Uterus (tissue), 4 donors: ENCODE results near the gene DSEL. TPM values are rescaled to one million over a fixed set of nuclear protein-coding genes. Genes with fewer than 3 reads are reported as not detected.

Experiments used
- DNase-seq, 2 donors: peaks; one replicate each; pipeline ENCODE4 v3.0.0-alpha.2; 2019 to 2020
- H3K27ac ChIP-seq, 2 donors: fragments of 200-600 bp; sonication (generic); 1 replicate in 1 of 2; 2 replicates in 1 of 2; pipeline ENCODE4 v1.5.1; 2016 to 2018
- H3K27me3 ChIP-seq, 2 donors: fragments of 200-600 bp; sonication (generic); one replicate each; pipeline ENCODE4 v1.5.1; 2018 to 2019; ENCODE audit warnings: control low read depth in 1 of 2
- H3K36me3 ChIP-seq, 2 donors: fragments of 200-600 bp; sonication (generic); one replicate each; pipeline ENCODE4 v1.5.1; 2019; ENCODE audit warnings: control low read depth in 1 of 2
- H3K4me1 ChIP-seq, 2 donors: fragments of 200-600 bp; sonication (generic); one replicate each; pipeline ENCODE4 v1.5.1; 2018 to 2019; ENCODE audit warnings: control low read depth in 1 of 2
- H3K4me3 ChIP-seq, 2 donors: fragments of 200-600 bp; sonication (generic); 1 replicate in 1 of 2; 2 replicates in 1 of 2; pipeline ENCODE4 v1.5.1; 2018 to 2019; ENCODE audit warnings: mild to moderate bottlenecking in 1 of 2
- H3K9me3 ChIP-seq, 2 donors: fragments of 200-600 bp; sonication (generic); one replicate each; pipeline ENCODE4 v1.5.1; 2019; ENCODE audit warnings: control low read depth in 1 of 2
- POLR2A ChIP-seq, 2 donors: fragments of 450-650 bp; IDR thresholded peaks; one replicate each; pipeline ENCODE4 v1.6.1; 2016; ENCODE audit warnings: antibody characterized with exemption in 2 of 2, mild to moderate bottlenecking in 1 of 2, moderate library complexity in 1 of 2
- intact Hi-C: fragments of 100-400 bp; cut with DNase I; formaldehyde crosslinking; loops from one replicate; pipeline ENCODE4 v1.15.1; 2023; ENCODE audit warnings: low total_unique reads
- total RNA-seq, 4 donors: library from RNA; depleted of rRNA in 3 of 4; stranded (reverse); fragments of >200 nt in 3 of 4; gene quantifications; one replicate each; pipeline versions ENCODE4 v1.1.0 to v1.2.4, GENCODE V29; 2014 to 2023
- TF ChIP-seq, protein P1 (sequence below), 4 experiments: fragments of 200-600 bp in 2 of 4; fragments of 450-650 bp in 2 of 4; sonication (generic) in 2 of 4; IDR thresholded peaks; one replicate each; pipeline ENCODE4 v1.5.1; 2016 to 2019; ENCODE audit warnings: antibody characterized with exemption in 4 of 4, mild to moderate bottlenecking in 2 of 4, moderate library complexity in 1 of 4
- donor health status: DM: yes; HTN: yes; CAD: no.

Gene DSEL
- total RNA-seq, 4 donors from 2014 or later, result 8.8 to 55.2 (median 12.1) TPM

DNA sequence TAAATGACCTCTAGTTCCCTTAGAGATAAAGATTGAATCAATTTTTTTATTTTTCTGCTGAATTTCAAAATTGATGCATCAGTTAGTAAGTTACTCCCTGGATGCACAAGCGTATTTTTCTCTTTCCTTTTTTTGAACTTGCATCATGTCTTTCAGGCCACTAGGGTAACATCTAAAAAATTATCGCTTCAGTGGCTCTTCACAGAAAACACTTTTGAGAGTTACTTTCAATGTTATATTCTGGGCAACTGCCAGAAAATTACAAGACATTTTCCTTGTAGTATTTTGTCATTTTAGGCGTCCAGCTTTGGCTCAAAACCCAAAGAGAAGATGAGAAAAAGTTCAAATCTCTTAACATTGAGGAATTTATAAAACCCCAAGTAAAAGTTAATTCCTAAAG lies 59.8 kb downstream of the DSEL start:
- TF ChIP-seq POLR2A (IDR thresholded peaks at IDR 0.05), result no peak
- TF ChIP-seq, protein P1, sequence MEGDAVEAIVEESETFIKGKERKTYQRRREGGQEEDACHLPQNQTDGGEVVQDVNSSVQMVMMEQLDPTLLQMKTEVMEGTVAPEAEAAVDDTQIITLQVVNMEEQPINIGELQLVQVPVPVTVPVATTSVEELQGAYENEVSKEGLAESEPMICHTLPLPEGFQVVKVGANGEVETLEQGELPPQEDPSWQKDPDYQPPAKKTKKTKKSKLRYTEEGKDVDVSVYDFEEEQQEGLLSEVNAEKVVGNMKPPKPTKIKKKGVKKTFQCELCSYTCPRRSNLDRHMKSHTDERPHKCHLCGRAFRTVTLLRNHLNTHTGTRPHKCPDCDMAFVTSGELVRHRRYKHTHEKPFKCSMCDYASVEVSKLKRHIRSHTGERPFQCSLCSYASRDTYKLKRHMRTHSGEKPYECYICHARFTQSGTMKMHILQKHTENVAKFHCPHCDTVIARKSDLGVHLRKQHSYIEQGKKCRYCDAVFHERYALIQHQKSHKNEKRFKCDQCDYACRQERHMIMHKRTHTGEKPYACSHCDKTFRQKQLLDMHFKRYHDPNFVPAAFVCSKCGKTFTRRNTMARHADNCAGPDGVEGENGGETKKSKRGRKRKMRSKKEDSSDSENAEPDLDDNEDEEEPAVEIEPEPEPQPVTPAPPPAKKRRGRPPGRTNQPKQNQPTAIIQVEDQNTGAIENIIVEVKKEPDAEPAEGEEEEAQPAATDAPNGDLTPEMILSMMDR (IDR thresholded peaks at IDR 0.05), result no peak
- intact Hi-C loops, result no loop called here
- Histone ChIP-seq H3K9me3 (no peaks in the 10 kb centered on the region), H3K4me3 (no peak overlapping the region), H3K27ac (no peak overlapping the region), H3K4me1 (no peaks in the 10 kb centered on the region), H3K27me3 (no peaks in the 10 kb centered on the region), H3K36me3 (no peaks in the 10 kb centered on the region)
- DNase-seq, result no peak
